ENCODE data around the gene NFIX. TPM values are rescaled to one million over a fixed set of nuclear protein-coding genes. Genes with fewer than 3 reads are reported as not detected.

The NFIX gene
- total and polyA plus RNA-seq, 2 of the 13 experiments (the other 11 are each of a cell fraction or from before 2014, with no cell fraction given) = 3.4 to 5.4 TPM

GRCh38 chr19:13076787-13077186, 81.5 kb downstream of the NFIX start:
- Histone ChIP-seq H3K4me3 (replicated peaks in 1 of 3; ENCODE audit: insufficient read depth in 1 of 3, low read depth in 2 of 3, low read length in 3 of 3) (no peak overlapping the region), H3K9ac (ENCODE audit: insufficient read depth, low read depth, low read length) (no peak overlapping the region), H3K27ac (ENCODE audit: extremely low read length, insufficient read depth, low read length) (no peak overlapping the region), H3K79me2 (ENCODE audit: insufficient read depth, low read length) (no peaks in the 10 kb centered on the region), H3K4me1 (ENCODE audit: insufficient read depth, low read length) (peaks cover 4% of the 10 kb centered on the region), H3K4me2 (ENCODE audit: low read depth, low read length) (no peak overlapping the region), H3K27me3 (ENCODE audit: control insufficient read depth in 1 of 2, insufficient read depth in 2 of 2, low read length in 2 of 2) (no peaks in the 10 kb centered on the region), H3K36me3 (replicated peaks in 1 of 2; ENCODE audit: control insufficient read depth in 1 of 2, insufficient read depth in 2 of 2, low read length in 2 of 2) (peaks cover 20 to 56% of the 10 kb centered on the region in 2 experiments; a peak in 4 of 5 replicates), H2AFZ (ENCODE audit: low read length) (no peak overlapping the region), H4K20me1 (ENCODE audit: insufficient read depth, low read length) (no peaks in the 10 kb centered on the region), H3K9me3 (ENCODE audit: low read length) (no peaks in the 10 kb centered on the region)
- ChIA-PET POLR2A (no interaction called here), CTCF (ENCODE audit: low intra/inter-chr PET ratio, low total read pairs) (no interaction called here)
- FAIRE-seq (no peak), DNase-seq (ENCODE audit: low spot score) (no peak), ATAC-seq (no peak)
- TF ChIP-seq ZNF83 (CRISPR knock-in tag; IDR thresholded peaks at IDR 0.05; ENCODE audit: borderline replicate concordance) = no peak
- BruUV-seq (replicated peaks) = no TSS peak
- in situ Hi-C loops (cut with HindIII; ENCODE audit: extremely low pct_ligation_motif_present, low pct_unique_long_range_greater_than_20kb) = no loop called here
- intact Hi-C loops (cut with micrococcal nuclease; ENCODE audit: unreplicated experiment) = no loop called here
- 100% methylated on average over 3 of the region's 6 CpGs for WGBS (ENCODE audit: low lambda C conversion rate)

- in situ Hi-C loops (cut with HindIII; ENCODE audit: extremely low pct_ligation_motif_present, low pct_unique_long_range_greater_than_20kb) = no loop called here
- Histone ChIP-seq H3K4me3 (replicated peaks in 1 of 3; ENCODE audit: insufficient read depth in 1 of 3, low read depth in 2 of 3, low read length in 3 of 3) (no peak overlapping the region), H4K20me1 (ENCODE audit: insufficient read depth, low read length) (no peaks in the 10 kb centered on the region), H2AFZ (ENCODE audit: low read length) (no peak overlapping the region), H3K9ac (ENCODE audit: insufficient read depth, low read depth, low read length) (no peak overlapping the region), H3K36me3 (replicated peaks in 1 of 2; ENCODE audit: control insufficient read depth in 1 of 2, insufficient read depth in 2 of 2, low read length in 2 of 2) (peaks cover 20 to 56% of the 10 kb centered on the region in 2 experiments; a peak in 4 of 5 replicates), H3K79me2 (ENCODE audit: insufficient read depth, low read length) (no peaks in the 10 kb centered on the region), H3K4me2 (ENCODE audit: low read depth, low read length) (no peak overlapping the region), H3K4me1 (ENCODE audit: insufficient read depth, low read length) (peaks cover 9% of the 10 kb centered on the region), H3K27ac (ENCODE audit: extremely low read length, insufficient read depth, low read length) (no peak overlapping the region), H3K27me3 (ENCODE audit: control insufficient read depth in 1 of 2, insufficient read depth in 2 of 2, low read length in 2 of 2) (no peaks in the 10 kb centered on the region), H3K9me3 (ENCODE audit: low read length) (no peaks in the 10 kb centered on the region)
- intact Hi-C loops (cut with micrococcal nuclease; ENCODE audit: unreplicated experiment) = no loop called here
- ChIA-PET POLR2A (no interaction called here), CTCF (ENCODE audit: low intra/inter-chr PET ratio, low total read pairs) (no interaction called here)
- FAIRE-seq (no peak), DNase-seq (ENCODE audit: low spot score) (no peak), ATAC-seq (no peak)
- no TSS peak for BruUV-seq (replicated peaks)
- 96% methylated on average over 11 of the region's 11 CpGs for WGBS (ENCODE audit: low lambda C conversion rate)
- TF ChIP-seq, protein P1, sequence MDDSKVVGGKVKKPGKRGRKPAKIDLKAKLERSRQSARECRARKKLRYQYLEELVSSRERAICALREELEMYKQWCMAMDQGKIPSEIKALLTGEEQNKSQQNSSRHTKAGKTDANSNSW (CRISPR knock-in tag; IDR thresholded peaks at IDR 0.05; ENCODE audit: borderline replicate concordance) = no peak
- no peak for TF ChIP-seq AGO1 (IDR thresholded peaks at IDR 0.05; ENCODE audit: low read depth, low read length, poor library complexity, severe bottlenecking)
- TF ChIP-seq ZNF747 (CRISPR knock-in tag; IDR thresholded peaks at IDR 0.05; ENCODE audit: borderline replicate concordance) = no peak
- no peak for TF ChIP-seq FOXJ3 (CRISPR knock-in tag; IDR thresholded peaks at IDR 0.05; ENCODE audit: borderline replicate concordance)
- TF ChIP-seq ZNF841 (CRISPR knock-in tag; IDR thresholded peaks at IDR 0.05; ENCODE audit: borderline replicate concordance) = no peak
- TF ChIP-seq ZNF772 (CRISPR knock-in tag; IDR thresholded peaks at IDR 0.05) = no peak
Measured at GRCh38 chr19:13077240-13077639, 82.0 kb downstream of the NFIX start.
